Upper lobe of left lung (tissue), 4 donors: ENCODE results near the gene TLCD3A.

ENCODE experiments used
- POLR2A ChIP-seq, 4 donors: fragments of 450-650 bp; IDR thresholded peaks; one replicate each; pipeline ENCODE4 v1.5.1; 2016 to 2017; ENCODE audit warnings: antibody characterized with exemption in 4 of 4, mild to moderate bottlenecking in 2 of 4
- POLR2AphosphoS5 ChIP-seq, 2 donors: sonication (generic); formaldehyde crosslinking; IDR thresholded peaks; one replicate each; pipeline ENCODE4 v1.5.1; 2017; ENCODE audit warnings: antibody characterized with exemption in 2 of 2
- TF ChIP-seq, protein P1 (sequence below), 6 experiments: fragments of 450-650 bp in 4 of 6; fragments of 200-600 bp in 2 of 6; sonication (generic) in 2 of 6; IDR thresholded peaks; one replicate each; pipeline ENCODE4 v1.5.1; 2016 to 2019; ENCODE audit warnings: antibody characterized with exemption in 6 of 6

DNA sequence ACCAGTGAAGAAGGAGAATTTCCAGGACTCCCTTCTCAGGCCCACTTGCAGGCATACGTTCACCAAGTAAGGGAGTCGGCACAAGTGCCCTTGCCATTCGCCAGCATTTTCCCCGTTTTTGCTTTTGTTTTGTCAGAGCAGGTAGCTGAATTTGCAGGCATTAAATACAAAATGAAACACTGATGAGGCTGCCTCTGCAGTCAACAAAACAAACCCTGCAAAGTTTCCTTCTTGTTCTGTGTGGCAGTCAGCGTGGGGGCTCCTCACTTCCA is 41.9 kb downstream of the TLCD3A start:
- TF ChIP-seq POLR2A (IDR thresholded peaks at IDR 0.05) (no peak), POLR2AphosphoS5 (IDR thresholded peaks at IDR 0.05) (no peak)
- TF ChIP-seq, protein P1, sequence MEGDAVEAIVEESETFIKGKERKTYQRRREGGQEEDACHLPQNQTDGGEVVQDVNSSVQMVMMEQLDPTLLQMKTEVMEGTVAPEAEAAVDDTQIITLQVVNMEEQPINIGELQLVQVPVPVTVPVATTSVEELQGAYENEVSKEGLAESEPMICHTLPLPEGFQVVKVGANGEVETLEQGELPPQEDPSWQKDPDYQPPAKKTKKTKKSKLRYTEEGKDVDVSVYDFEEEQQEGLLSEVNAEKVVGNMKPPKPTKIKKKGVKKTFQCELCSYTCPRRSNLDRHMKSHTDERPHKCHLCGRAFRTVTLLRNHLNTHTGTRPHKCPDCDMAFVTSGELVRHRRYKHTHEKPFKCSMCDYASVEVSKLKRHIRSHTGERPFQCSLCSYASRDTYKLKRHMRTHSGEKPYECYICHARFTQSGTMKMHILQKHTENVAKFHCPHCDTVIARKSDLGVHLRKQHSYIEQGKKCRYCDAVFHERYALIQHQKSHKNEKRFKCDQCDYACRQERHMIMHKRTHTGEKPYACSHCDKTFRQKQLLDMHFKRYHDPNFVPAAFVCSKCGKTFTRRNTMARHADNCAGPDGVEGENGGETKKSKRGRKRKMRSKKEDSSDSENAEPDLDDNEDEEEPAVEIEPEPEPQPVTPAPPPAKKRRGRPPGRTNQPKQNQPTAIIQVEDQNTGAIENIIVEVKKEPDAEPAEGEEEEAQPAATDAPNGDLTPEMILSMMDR (IDR thresholded peaks at IDR 0.05): no peak
